Activated CD8-positive, alpha-beta memory T cell treated with anti-CD3 and anti-CD28 coated beads, Interleukin-2, amount 50 U/mL, for 24 hours (primary cell): ENCODE measurements around the gene XAF1.
"Not testable (repeated sequence)": the region's sequence is repeated elsewhere in the genome, so short reads cannot be mapped to it uniquely, and the experiment has no call there.

ENCODE experiments used
- DNase-seq: peaks from one replicate; pipeline ENCODE4 v3.0.0-alpha.2; 2020; ENCODE audit errors: extremely low read depth

Gene XAF1

GRCh38 chr17:6753546-6753945, 2.3 kb upstream of the XAF1 start:
- DNase-seq, result no peak

- DNase-seq, result no peak
Measured at GRCh38 chr17:6755281-6755680, 565 bp upstream of the XAF1 start.

- DNase-seq, result no peak
Measured at GRCh38 chr17:6756425-6757031, 682 bp downstream of the XAF1 start.

GRCh38 chr17:6757747-6758146, 1.9 kb downstream of the XAF1 start:
- DNase-seq, result no peak

- no peak for DNase-seq
Measured at GRCh38 chr17:6761779-6762178, 5.9 kb downstream of the XAF1 start.

- no peak for DNase-seq
Measured at GRCh38 chr17:6768447-6768846, 12.6 kb downstream of the XAF1 start.

- no peak for DNase-seq
Measured at GRCh38 chr17:6772016-6772415, 16.2 kb downstream of the XAF1 start.

GRCh38 chr17:6774906-6775305, 19.1 kb downstream of the XAF1 start:
- not testable (repeated sequence) for DNase-seq

- DNase-seq, result no peak
Measured at GRCh38 chr17:6775871-6776405, 20.1 kb downstream of the XAF1 start, which contains the start of gene FBXO39. TSS of gene FBXO39 (plus strand) at chr17:6776215. CDS start at chr17:6779869, 3,654 bp downstream.

- DNase-seq, result no peak
Measured at GRCh38 chr17:6779411-6779810, 23.6 kb downstream of the XAF1 start.

- DNase-seq, result no peak
Measured at GRCh38 chr17:6780001-6780400, 24.2 kb downstream of the XAF1 start.

- no peak for DNase-seq
Measured at GRCh38 chr17:6780886-6781285, 25.0 kb downstream of the XAF1 start.

GRCh38 chr17:6782244-6782643, 26.4 kb downstream of the XAF1 start:
- no peak for DNase-seq

- DNase-seq, result no peak
Measured at GRCh38 chr17:6786618-6787017, 30.8 kb downstream of the XAF1 start.

- no peak for DNase-seq
Measured at GRCh38 chr17:6787081-6787693, 31.3 kb downstream of the XAF1 start.

- DNase-seq, result no peak
Measured at GRCh38 chr17:6789146-6789545, 33.3 kb downstream of the XAF1 start.

- DNase-seq, result no peak
Measured at GRCh38 chr17:6793748-6794493, 38.1 kb downstream of the XAF1 start.

- DNase-seq, result no peak
Measured at GRCh38 chr17:6796017-6796886, 40.4 kb downstream of the XAF1 start.

- DNase-seq, result no peak
Measured at GRCh38 chr17:6796887-6797490, 41.1 kb downstream of the XAF1 start.

- DNase-seq, result no peak
Measured at GRCh38 chr17:6797718-6798351, 42.0 kb downstream of the XAF1 start.

GRCh38 chr17:6799738-6800137, 43.9 kb downstream of the XAF1 start:
- no peak for DNase-seq
